HepG2 (cell line): ENCODE data around the gene LLGL2. TPM values are rescaled to one million over a fixed set of nuclear protein-coding genes. Genes with fewer than 3 reads are reported as not detected.

Experiments
- ATAC-seq: fragments of 200-7000 bp; cut with Tn5 transposase; 3 replicates; pipeline ENCODE4 v1.9.1; 2020; ENCODE audit warnings: mild to moderate bottlenecking, moderate library complexity
- BruUV-seq: library from RNA; stranded (reverse); fragments of 400-500 nt; replicated peaks from 2 replicates; lab custom pipeline; 2021; lab: Mats Ljungman, UMichigan
- CTCF ChIA-PET: fragments of 300-600 bp; formaldehyde crosslinking; extraction: SDS; loops from one replicate; lab custom pipeline; 2021; ENCODE audit warnings: low total read pairs, inconsistent platforms, low intra/inter-chr PET ratio; lab: Yijun Ruan, JAX
- POLR2A ChIA-PET: fragments of 350-600 bp; sonication (Branson Sonifier 250); formaldehyde crosslinking; loops from one replicate; lab custom pipeline; 2020; ENCODE audit warnings: antibody characterized with exemption, inconsistent platforms; lab: Yijun Ruan, JAX
- DNase-seq: peaks from one replicate; pipeline ENCODE4 v3.0.0-alpha.2; 2015; ENCODE audit warnings: low spot score
- FAIRE-seq: peaks from 3 replicates; lab custom pipeline; 2011; peaks lifted over from hg19 to GRCh38; lab: Jason Lieb, UNC
- H2AFZ ChIP-seq: one replicate; pipeline ENCODE4 v1.6.1; 2011; ENCODE audit warnings: low read length, inconsistent platforms
- H3K27ac ChIP-seq: fragments of 300-600 bp; 3 replicates; pipeline ENCODE4 v1.8.0; 2011; ENCODE audit warnings: mixed run types, mild to moderate bottlenecking, mixed read lengths, low read length, inconsistent platforms; ENCODE audit not compliant: insufficient read depth; ENCODE audit errors: extremely low read length
- H3K27me3 ChIP-seq, 2 experiments: fragments of 200-600 bp in 1 of 2; 2 replicates in 1 of 2; 3 replicates in 1 of 2; pipeline versions ENCODE4 v1.6.0 to v1.8.0; 2011; ENCODE audit warnings: low read length in 2 of 2, mild to moderate bottlenecking in 2 of 2, moderate library complexity in 2 of 2, inconsistent platforms in 1 of 2; ENCODE audit not compliant: insufficient read depth in 2 of 2, control insufficient read depth in 1 of 2
- H3K36me3 ChIP-seq, 2 experiments: fragments of 200-600 bp in 1 of 2; replicated peaks in 1 of 2; 2 replicates in 1 of 2; 3 replicates in 1 of 2; pipeline versions ENCODE4 v1.5.1 to v1.8.0; 2011; ENCODE audit warnings: low read length in 2 of 2, inconsistent platforms in 1 of 2; ENCODE audit not compliant: insufficient read depth in 2 of 2, control insufficient read depth in 1 of 2
- H3K4me1 ChIP-seq: 2 replicates; pipeline ENCODE4 v1.5.1; 2012; ENCODE audit warnings: low read length, inconsistent platforms; ENCODE audit not compliant: insufficient read depth
- H3K4me2 ChIP-seq: 2 replicates; pipeline ENCODE4 v1.6.0; 2011; ENCODE audit warnings: low read depth, low read length, inconsistent platforms
- H3K4me3 ChIP-seq, 3 experiments: fragments of 200-600 bp in 1 of 3; sonication (generic), shearing (Covaris generic) in 1 of 3; replicated peaks in 1 of 3; 2 replicates each; pipeline ENCODE4 v1.5.1; 2011 to 2016; ENCODE audit warnings: low read length in 3 of 3, inconsistent platforms in 2 of 3, low read depth in 2 of 3, mild to moderate bottlenecking in 2 of 3, control low read depth in 1 of 3, mixed read lengths in 1 of 3; ENCODE audit not compliant: insufficient read depth in 1 of 3
- H3K79me2 ChIP-seq: one replicate; pipeline ENCODE4 v1.6.1; 2011; ENCODE audit warnings: low read length, inconsistent platforms; ENCODE audit not compliant: insufficient read depth
- H3K9ac ChIP-seq: 2 replicates; pipeline ENCODE4 v1.6.0; 2011; ENCODE audit warnings: mild to moderate bottlenecking, low read depth, low read length, inconsistent platforms; ENCODE audit not compliant: insufficient read depth
- H3K9me3 ChIP-seq: 2 replicates; pipeline ENCODE4 v1.5.1; 2012; ENCODE audit warnings: mild to moderate bottlenecking, low read length
- H4K20me1 ChIP-seq: 2 replicates; pipeline ENCODE4 v1.6.0; 2011; ENCODE audit warnings: inconsistent platforms, mild to moderate bottlenecking, low read length, moderate library complexity; ENCODE audit not compliant: insufficient read depth
- ATAD3A ChIP-seq: sonication (generic); formaldehyde crosslinking; IDR thresholded peaks from 2 replicates; pipeline ENCODE4 v1.4.0; 2020; ENCODE audit warnings: missing genetic modification reagents
- CC2D1A ChIP-seq: sonication (generic); formaldehyde crosslinking; IDR thresholded peaks from 2 replicates; pipeline ENCODE4 v1.8.1; 2023; ENCODE audit warnings: mild to moderate bottlenecking, missing genetic modification reagents
- DPF2 ChIP-seq: sonication (generic); formaldehyde crosslinking; IDR thresholded peaks from 2 replicates; pipeline ENCODE4 v1.4.0; 2020; ENCODE audit warnings: mild to moderate bottlenecking, low read depth, missing genetic modification reagents, borderline replicate concordance
- FOSL2 ChIP-seq: sonication (generic); formaldehyde crosslinking; IDR thresholded peaks from 2 replicates; pipeline ENCODE4 v1.4.0; 2020; ENCODE audit warnings: missing genetic modification reagents
- GATAD2A ChIP-seq: IDR thresholded peaks from 2 replicates; pipeline ENCODE4 v1.6.1; 2016
- HNRNPL ChIP-seq: fragments of 200-400 bp; formaldehyde crosslinking; IDR thresholded peaks from 2 replicates; pipeline ENCODE4 v1.6.1; 2017; ENCODE audit warnings: mild to moderate bottlenecking, low read depth, low read length
- MXI1 ChIP-seq: IDR thresholded peaks from 3 replicates; pipeline ENCODE4 v1.6.1; 2012; ENCODE audit warnings: low read depth, low read length, inconsistent platforms, borderline replicate concordance
- RFXAP ChIP-seq: sonication (generic); formaldehyde crosslinking; IDR thresholded peaks from 2 replicates; pipeline ENCODE4 v1.4.0; 2020; ENCODE audit warnings: missing genetic modification reagents, borderline replicate concordance
- SP5 ChIP-seq: IDR thresholded peaks from 2 replicates; pipeline ENCODE4 v1.6.1; 2016; ENCODE audit warnings: low read depth, borderline replicate concordance
- ZNF124 ChIP-seq: sonication (generic); formaldehyde crosslinking; IDR thresholded peaks from 2 replicates; pipeline ENCODE4 v1.4.0; 2020; ENCODE audit warnings: missing genetic modification reagents
- ZNF556 ChIP-seq: sonication (generic); formaldehyde crosslinking; IDR thresholded peaks from 2 replicates; pipeline ENCODE4 v1.4.0; 2020; ENCODE audit warnings: mild to moderate bottlenecking, missing genetic modification reagents, borderline replicate concordance
- ZNF562 ChIP-seq: sonication (generic); formaldehyde crosslinking; IDR thresholded peaks from 2 replicates; pipeline ENCODE4 v1.8.0; 2022; ENCODE audit warnings: missing genetic modification reagents, borderline replicate concordance
- WGBS: methylation state at CpG from one replicate; pipeline ENCODE4 v1.1.6; 2017; ENCODE audit warnings: low lambda C conversion rate; 5-methylcytosine and 5-hydroxymethylcytosine counted together
- in situ Hi-C: cut with HindIII; loops from 2 replicates; pipeline ENCODE4 v1.10.0; 2017; ENCODE audit warnings: low pct_unique_long_range_greater_than_20kb; ENCODE audit not compliant: extremely low pct_ligation_motif_present
- intact Hi-C: fragments of 100-400 bp; cut with micrococcal nuclease; formaldehyde crosslinking; loops from one replicate; pipeline ENCODE4 v1.10.0; 2022; ENCODE audit not compliant: unreplicated experiment
- polyA plus RNA-seq, 8 experiments: library from polyadenylated mRNA; depleted of rRNA in 3 of 8; stranded (reverse) in 7 of 8; unstranded in 1 of 8; fragments of >200 nt; fragmentation: Illumina TruSeq in 4 of 8; extraction: Trizol in 4 of 8; gene quantifications; 2 replicates each; pipeline versions ENCODE4 v1.2.1 to v1.2.3, GENCODE V29; 2011 to 2016; ENCODE audit warnings: low read depth in 4 of 8, missing spikeins in 1 of 8, mixed read lengths in 1 of 8; ENCODE audit not compliant: insufficient read depth in 1 of 8
- total RNA-seq, 5 experiments: library from RNA; depleted of rRNA; stranded (reverse); fragments of >200 nt; fragmentation: Illumina TruSeq; extraction: Trizol; gene quantifications; 2 replicates each; pipeline ENCODE4 v1.2.3, GENCODE V29; 2016; ENCODE audit warnings: low read depth in 1 of 5
- TF ChIP-seq, protein P1 (sequence below): sonication (generic); formaldehyde crosslinking; IDR thresholded peaks from 2 replicates; pipeline ENCODE4 v1.4.0; 2020; ENCODE audit warnings: missing genetic modification reagents
- TF ChIP-seq, protein P2 (sequence below): sonication (generic); formaldehyde crosslinking; IDR thresholded peaks from 2 replicates; pipeline ENCODE4 v1.4.0; 2020; ENCODE audit warnings: mild to moderate bottlenecking, missing genetic modification reagents
- TF ChIP-seq, protein P3 (sequence below): sonication (generic); formaldehyde crosslinking; IDR thresholded peaks from 2 replicates; pipeline ENCODE4 v1.8.1; 2023; ENCODE audit warnings: mild to moderate bottlenecking, missing genetic modification reagents, borderline replicate concordance
- TF ChIP-seq, protein P4 (sequence below): sonication (generic); formaldehyde crosslinking; IDR thresholded peaks from 2 replicates; pipeline ENCODE4 v1.4.0; 2020; ENCODE audit warnings: missing genetic modification reagents, low read depth, mild to moderate bottlenecking, borderline replicate concordance

The LLGL2 gene
- total and polyA plus RNA-seq, 2 of the 13 experiments (the other 11 are each of a cell fraction or from before 2014, with no cell fraction given) = 83.0 to 86.7 TPM

DNA sequence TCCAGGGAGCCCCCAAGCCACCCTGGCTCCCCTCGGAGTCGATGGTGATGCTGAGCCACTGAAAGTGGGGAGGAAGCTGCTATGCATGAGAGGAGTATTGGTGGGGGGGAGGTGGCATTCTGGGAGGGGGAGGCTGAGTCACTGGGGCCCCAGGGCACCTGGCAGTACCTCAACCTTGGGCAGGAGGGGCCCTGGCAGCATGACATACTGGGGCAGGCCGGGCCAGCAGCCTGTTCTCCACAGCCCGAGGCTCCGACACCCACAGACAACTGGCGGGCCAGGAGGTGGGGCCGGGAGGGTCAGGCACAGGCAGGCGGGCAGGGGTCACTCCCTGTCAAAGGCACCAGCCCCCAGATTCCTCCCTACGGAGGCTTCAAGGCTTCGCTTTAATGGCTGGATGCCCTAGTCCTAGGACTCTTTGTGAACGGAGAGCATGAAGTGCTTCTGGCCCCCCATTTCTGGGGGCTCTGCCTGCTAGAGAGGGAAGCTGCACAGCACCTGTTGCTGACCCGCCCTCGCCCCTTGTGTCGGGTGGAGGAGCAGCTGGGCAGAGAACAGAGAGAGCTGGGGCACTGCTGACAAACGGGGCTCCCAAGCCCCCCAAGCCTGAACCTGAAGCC lies 11.1 kb upstream of the LLGL2 start:
- Histone ChIP-seq H4K20me1 (peaks cover 10% of the 10 kb centered on the region; the same call in 1 of the 2 replicates), H3K4me3 (peak overlapping the region; percentile 68 to 93 (median 79)), H3K79me2 (peaks cover 10% of the 10 kb centered on the region), H3K4me2 (peak overlapping the region; percentile 91), H3K4me1 (peaks cover 61% of the 10 kb centered on the region), H3K9ac (peak overlapping the region; percentile 75), H3K27me3 (no peaks in the 10 kb centered on the region; a peak in 1 of 5 replicates), H3K36me3 (peaks cover 3 to 10% of the 10 kb centered on the region in 2 experiments), H2AFZ (no peak overlapping the region), H3K9me3 (no peaks in the 10 kb centered on the region), H3K27ac (peak overlapping the region; percentile 51)
- CTCF ChIA-PET = interaction anchor here (3.1 kb wide), 1 partner anchor 10 kb away, joined by 22 read pairs; no protein-coding TSS in a partner anchor
- intact Hi-C loops (loop anchor here (2.0 to 5.0 kb wide), 2 partner anchors 57 to 430 kb away; partner anchors contain the start of gene TMEM94), in situ Hi-C loops (no loop called here)
- WGBS = 0% methylated on average over 8 of the region's 15 CpGs
- ATAC-seq (peak; percentile 8), DNase-seq (no peak), FAIRE-seq (no peak)
- BruUV-seq = no TSS peak
- POLR2A ChIA-PET = interaction anchor here (1.0 to 1.3 kb wide), 4 partner anchors 11 to 58 kb away, joined by 3 to 5 read pairs (median 4); partner anchors contain the start of genes LLGL2 and TMEM94
- TF ChIP-seq HNRNPL (peak; percentile 75), MXI1 (no peak), SP5 (0 out of 2 replicates have a peak, but pooled peaks have one; percentile 15), DPF2 (CRISPR knock-in tag) (no peak), ZNF556 (CRISPR knock-in tag) (peak; percentile 24; the same call in 1 of the 2 replicates), ZNF124 (CRISPR knock-in tag) (no peak), RFXAP (CRISPR knock-in tag) (no peak), ATAD3A (CRISPR knock-in tag) (no peak), GATAD2A (CRISPR knock-in tag) (0 out of 2 replicates have a peak, but pooled peaks have one; percentile 36), ZNF562 (no peak), CC2D1A (CRISPR knock-in tag) (0 out of 2 replicates have a peak, but pooled peaks have one; percentile 27), FOSL2 (CRISPR knock-in tag) (0 out of 2 replicates have a peak, but pooled peaks have one; percentile 30)
- TF ChIP-seq, protein P1, sequence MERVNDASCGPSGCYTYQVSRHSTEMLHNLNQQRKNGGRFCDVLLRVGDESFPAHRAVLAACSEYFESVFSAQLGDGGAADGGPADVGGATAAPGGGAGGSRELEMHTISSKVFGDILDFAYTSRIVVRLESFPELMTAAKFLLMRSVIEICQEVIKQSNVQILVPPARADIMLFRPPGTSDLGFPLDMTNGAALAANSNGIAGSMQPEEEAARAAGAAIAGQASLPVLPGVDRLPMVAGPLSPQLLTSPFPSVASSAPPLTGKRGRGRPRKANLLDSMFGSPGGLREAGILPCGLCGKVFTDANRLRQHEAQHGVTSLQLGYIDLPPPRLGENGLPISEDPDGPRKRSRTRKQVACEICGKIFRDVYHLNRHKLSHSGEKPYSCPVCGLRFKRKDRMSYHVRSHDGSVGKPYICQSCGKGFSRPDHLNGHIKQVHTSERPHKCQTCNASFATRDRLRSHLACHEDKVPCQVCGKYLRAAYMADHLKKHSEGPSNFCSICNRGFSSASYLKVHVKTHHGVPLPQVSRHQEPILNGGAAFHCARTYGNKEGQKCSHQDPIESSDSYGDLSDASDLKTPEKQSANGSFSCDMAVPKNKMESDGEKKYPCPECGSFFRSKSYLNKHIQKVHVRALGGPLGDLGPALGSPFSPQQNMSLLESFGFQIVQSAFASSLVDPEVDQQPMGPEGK = peak; percentile 55
- TF ChIP-seq, protein P2, sequence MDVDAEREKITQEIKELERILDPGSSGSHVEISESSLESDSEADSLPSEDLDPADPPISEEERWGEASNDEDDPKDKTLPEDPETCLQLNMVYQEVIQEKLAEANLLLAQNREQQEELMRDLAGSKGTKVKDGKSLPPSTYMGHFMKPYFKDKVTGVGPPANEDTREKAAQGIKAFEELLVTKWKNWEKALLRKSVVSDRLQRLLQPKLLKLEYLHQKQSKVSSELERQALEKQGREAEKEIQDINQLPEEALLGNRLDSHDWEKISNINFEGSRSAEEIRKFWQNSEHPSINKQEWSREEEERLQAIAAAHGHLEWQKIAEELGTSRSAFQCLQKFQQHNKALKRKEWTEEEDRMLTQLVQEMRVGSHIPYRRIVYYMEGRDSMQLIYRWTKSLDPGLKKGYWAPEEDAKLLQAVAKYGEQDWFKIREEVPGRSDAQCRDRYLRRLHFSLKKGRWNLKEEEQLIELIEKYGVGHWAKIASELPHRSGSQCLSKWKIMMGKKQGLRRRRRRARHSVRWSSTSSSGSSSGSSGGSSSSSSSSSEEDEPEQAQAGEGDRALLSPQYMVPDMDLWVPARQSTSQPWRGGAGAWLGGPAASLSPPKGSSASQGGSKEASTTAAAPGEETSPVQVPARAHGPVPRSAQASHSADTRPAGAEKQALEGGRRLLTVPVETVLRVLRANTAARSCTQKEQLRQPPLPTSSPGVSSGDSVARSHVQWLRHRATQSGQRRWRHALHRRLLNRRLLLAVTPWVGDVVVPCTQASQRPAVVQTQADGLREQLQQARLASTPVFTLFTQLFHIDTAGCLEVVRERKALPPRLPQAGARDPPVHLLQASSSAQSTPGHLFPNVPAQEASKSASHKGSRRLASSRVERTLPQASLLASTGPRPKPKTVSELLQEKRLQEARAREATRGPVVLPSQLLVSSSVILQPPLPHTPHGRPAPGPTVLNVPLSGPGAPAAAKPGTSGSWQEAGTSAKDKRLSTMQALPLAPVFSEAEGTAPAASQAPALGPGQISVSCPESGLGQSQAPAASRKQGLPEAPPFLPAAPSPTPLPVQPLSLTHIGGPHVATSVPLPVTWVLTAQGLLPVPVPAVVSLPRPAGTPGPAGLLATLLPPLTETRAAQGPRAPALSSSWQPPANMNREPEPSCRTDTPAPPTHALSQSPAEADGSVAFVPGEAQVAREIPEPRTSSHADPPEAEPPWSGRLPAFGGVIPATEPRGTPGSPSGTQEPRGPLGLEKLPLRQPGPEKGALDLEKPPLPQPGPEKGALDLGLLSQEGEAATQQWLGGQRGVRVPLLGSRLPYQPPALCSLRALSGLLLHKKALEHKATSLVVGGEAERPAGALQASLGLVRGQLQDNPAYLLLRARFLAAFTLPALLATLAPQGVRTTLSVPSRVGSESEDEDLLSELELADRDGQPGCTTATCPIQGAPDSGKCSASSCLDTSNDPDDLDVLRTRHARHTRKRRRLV (CRISPR knock-in tag) = peak; percentile 43; the same call in 1 of the 2 replicates
- TF ChIP-seq, protein P3, sequence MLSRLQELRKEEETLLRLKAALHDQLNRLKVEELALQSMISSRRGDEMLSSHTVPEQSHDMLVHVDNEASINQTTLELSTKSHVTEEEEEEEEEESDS (CRISPR knock-in tag) = no peak
- TF ChIP-seq, protein P4, sequence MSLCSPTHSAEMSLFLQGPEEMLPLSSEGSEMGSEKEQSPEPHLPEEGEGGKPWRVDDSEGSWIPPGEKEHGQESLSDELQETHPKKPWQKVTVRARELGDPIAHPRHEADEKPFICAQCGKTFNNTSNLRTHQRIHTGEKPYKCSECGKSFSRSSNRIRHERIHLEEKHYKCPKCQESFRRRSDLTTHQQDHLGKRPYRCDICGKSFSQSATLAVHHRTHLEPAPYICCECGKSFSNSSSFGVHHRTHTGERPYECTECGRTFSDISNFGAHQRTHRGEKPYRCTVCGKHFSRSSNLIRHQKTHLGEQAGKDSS (CRISPR knock-in tag) = peak; percentile 11; the same call in 1 of the 2 replicates
